Measurements from ENCODE around the gene BLID. TPM values are rescaled to one million over a fixed set of nuclear protein-coding genes. Genes with fewer than 3 reads are reported as not detected.

The BLID gene
- polyA plus RNA-seq, 1 donor (not counting 4 experiments of a cell fraction or from before 2014, with no cell fraction given): 0.18 TPM

- H3K4me2 ChIP-seq (ENCODE audit: control insufficient read depth, extremely low read depth, insufficient read depth, low read depth, low read length): no peak overlapping the region
- H3K4me1 ChIP-seq (ENCODE audit: control insufficient read depth, extremely low read depth, insufficient read depth, low read length): no peaks in the 10 kb centered on the region
- H3K36me3 ChIP-seq (ENCODE audit: control insufficient read depth in 2 of 2, extremely low read depth in 1 of 2, insufficient read depth in 2 of 2, low read length in 2 of 2): no peaks in the 10 kb centered on the region
- H3K4me3 ChIP-seq (ENCODE audit: control insufficient read depth in 2 of 3, extremely low read depth in 1 of 3, insufficient read depth in 2 of 3, low read depth in 1 of 3, low read length in 3 of 3): no peak overlapping the region
- no peaks in the 10 kb centered on the region for H3K27me3 ChIP-seq (ENCODE audit: control insufficient read depth, extremely low read depth, insufficient read depth, low read length)
- H3K9ac ChIP-seq (ENCODE audit: control insufficient read depth, extremely low read depth, insufficient read depth, low read length): no peak overlapping the region
- H4K20me1 ChIP-seq (ENCODE audit: control insufficient read depth, extremely low read depth, insufficient read depth, low read length): no peaks in the 10 kb centered on the region
- no peak for DNase-seq (ENCODE audit: low read depth, low spot score)
- no peak overlapping the region for H3K27ac ChIP-seq (ENCODE audit: control insufficient read depth, insufficient read depth, low read length)
- no peaks in the 10 kb centered on the region for H3K79me2 ChIP-seq (ENCODE audit: control insufficient read depth, insufficient read depth, low read length)
- no peaks in the 10 kb centered on the region for H3K9me3 ChIP-seq (ENCODE audit: control insufficient read depth, low read depth, low read length)
- H2AFZ ChIP-seq (ENCODE audit: control insufficient read depth, low read length): no peak overlapping the region
- H3K9me1 ChIP-seq (ENCODE audit: control insufficient read depth, extremely low read depth, insufficient read depth, low read length): no peaks in the 10 kb centered on the region
- dilution Hi-C loops (cut with MboI; ENCODE audit: extremely low pct_ligation_motif_present, low sequenced_read_pairs): no loop called here
- no peak for FAIRE-seq
- TF ChIP-seq EZH2 (IDR thresholded peaks at IDR 0.05; ENCODE audit: low read length) (no peak), CTCF (optimal IDR thresholded peaks at IDR 0.05 in 1 of 3, IDR thresholded peaks at IDR 0.05 in 1 of 3, conservative IDR thresholded peaks at IDR 0.05 in 1 of 3; ENCODE audit: extremely low read depth in 1 of 3, insufficient read depth in 2 of 3, low read length in 3 of 3) (no peak)
These were observed 44.3 kb downstream of the BLID start for GRCh38 chr11:122071709-122072202.

- Histone ChIP-seq H3K79me2 (ENCODE audit: control insufficient read depth, insufficient read depth, low read length) (no peaks in the 10 kb centered on the region), H3K9me3 (ENCODE audit: control insufficient read depth, low read depth, low read length) (no peaks in the 10 kb centered on the region), H3K27me3 (ENCODE audit: control insufficient read depth, extremely low read depth, insufficient read depth, low read length) (no peaks in the 10 kb centered on the region), H3K4me1 (ENCODE audit: control insufficient read depth, extremely low read depth, insufficient read depth, low read length) (no peaks in the 10 kb centered on the region), H3K9me1 (ENCODE audit: control insufficient read depth, extremely low read depth, insufficient read depth, low read length) (no peaks in the 10 kb centered on the region), H3K9ac (ENCODE audit: control insufficient read depth, extremely low read depth, insufficient read depth, low read length) (no peak overlapping the region), H3K4me2 (ENCODE audit: control insufficient read depth, extremely low read depth, insufficient read depth, low read depth, low read length) (no peak overlapping the region), H3K36me3 (ENCODE audit: control insufficient read depth in 2 of 2, extremely low read depth in 1 of 2, insufficient read depth in 2 of 2, low read length in 2 of 2) (no peaks in the 10 kb centered on the region), H2AFZ (ENCODE audit: control insufficient read depth, low read length) (no peak overlapping the region), H3K27ac (ENCODE audit: control insufficient read depth, insufficient read depth, low read length) (no peak overlapping the region), H4K20me1 (ENCODE audit: control insufficient read depth, extremely low read depth, insufficient read depth, low read length) (no peaks in the 10 kb centered on the region), H3K4me3 (ENCODE audit: control insufficient read depth in 2 of 3, extremely low read depth in 1 of 3, insufficient read depth in 2 of 3, low read depth in 1 of 3, low read length in 3 of 3) (no peak overlapping the region)
- dilution Hi-C loops (cut with MboI; ENCODE audit: extremely low pct_ligation_motif_present, low sequenced_read_pairs): no loop called here
- DNase-seq (ENCODE audit: low read depth, low spot score) (no peak), FAIRE-seq (no peak)
- no peak for TF ChIP-seq CTCF (optimal IDR thresholded peaks at IDR 0.05 in 1 of 3, IDR thresholded peaks at IDR 0.05 in 1 of 3, conservative IDR thresholded peaks at IDR 0.05 in 1 of 3; ENCODE audit: extremely low read depth in 1 of 3, insufficient read depth in 2 of 3, low read length in 3 of 3)
- TF ChIP-seq EZH2 (IDR thresholded peaks at IDR 0.05; ENCODE audit: low read length): no peak
These were observed 46.2 kb downstream of the BLID start for GRCh38 chr11:122069707-122070360.

Measured in keratinocyte (primary cell).